BLaER1 (cell line): ENCODE data around the gene RPS3A.

ENCODE experiments used
- H3K27ac ChIP-seq: shearing (Covaris generic); formaldehyde crosslinking; 2 replicates; pipeline ENCODE4 v1.8.1; 2022
- H3K27me3 ChIP-seq: shearing (Covaris generic); formaldehyde crosslinking; 2 replicates; pipeline ENCODE4 v1.8.1; 2022
- H3K36me3 ChIP-seq: shearing (Covaris generic); formaldehyde crosslinking; 2 replicates; pipeline ENCODE4 v1.8.1; 2022
- H3K4me1 ChIP-seq: shearing (Covaris generic); formaldehyde crosslinking; 2 replicates; pipeline ENCODE4 v1.8.1; 2022
- H3K4me2 ChIP-seq: shearing (Covaris generic); formaldehyde crosslinking; 2 replicates; pipeline ENCODE4 v1.8.1; 2022
- H3K4me3 ChIP-seq: shearing (Covaris generic); formaldehyde crosslinking; 2 replicates; pipeline ENCODE4 v1.8.1; 2022
- H3K9ac ChIP-seq: shearing (Covaris generic); formaldehyde crosslinking; 2 replicates; pipeline ENCODE4 v1.8.1; 2022
- H3K9me3 ChIP-seq: shearing (Covaris generic); formaldehyde crosslinking; 2 replicates; pipeline ENCODE4 v1.8.1; 2022
- H4K20me1 ChIP-seq: shearing (Covaris generic); formaldehyde crosslinking; 2 replicates; pipeline ENCODE4 v1.8.1; 2022
- Cebpa-rat ChIP-seq: shearing (Covaris generic); IDR thresholded peaks from 2 replicates; pipeline ENCODE4 v1.8.1; 2022

RPS3A gene

GRCh38 chr4:151093203-151093602 is 6.2 kb upstream of the RPS3A start:
- TF ChIP-seq Cebpa-rat: no peak
- H3K4me1 ChIP-seq: peaks cover 2% of the 10 kb centered on the region; the same call in 1 of the 2 replicates
- H3K27me3 ChIP-seq: no peaks in the 10 kb centered on the region
- no peak overlapping the region for H3K4me3 ChIP-seq
- H3K9ac ChIP-seq: no peak overlapping the region
- H3K4me2 ChIP-seq: no peak overlapping the region
- H3K36me3 ChIP-seq: no peaks in the 10 kb centered on the region
- H3K27ac ChIP-seq: no peak overlapping the region
- H3K9me3 ChIP-seq: no peaks in the 10 kb centered on the region
- H4K20me1 ChIP-seq: no peaks in the 10 kb centered on the region

DNA sequence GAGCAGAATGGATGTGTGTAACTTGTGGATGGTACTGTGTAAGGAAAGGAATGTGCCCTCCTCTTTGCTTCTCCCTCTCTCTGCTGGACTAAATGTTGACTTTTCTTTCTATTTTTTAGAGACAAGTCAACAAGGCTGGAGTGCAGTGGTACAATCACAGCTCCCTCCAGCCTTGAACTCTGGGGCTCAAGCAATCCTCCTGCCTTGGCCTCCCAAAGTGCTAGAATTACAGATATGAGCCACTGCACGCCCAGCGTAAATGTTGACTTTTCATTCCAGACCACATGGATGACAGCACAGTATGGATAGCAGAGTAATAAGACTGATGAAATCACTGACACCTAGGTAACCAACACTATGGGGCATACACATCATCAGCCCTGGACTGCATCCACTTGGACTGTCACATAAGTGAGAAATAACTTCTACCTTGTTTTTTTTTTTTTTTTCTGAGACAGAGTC is 5.1 kb upstream of the RPS3A start:
- H3K9me3 ChIP-seq: no peaks in the 10 kb centered on the region

GRCh38 chr4:151095142-151095541 is 4.3 kb upstream of the RPS3A start:
- Histone ChIP-seq H3K27ac (no peak overlapping the region), H3K4me3 (no peak overlapping the region), H3K36me3 (no peaks in the 10 kb centered on the region), H3K9me3 (no peaks in the 10 kb centered on the region), H3K27me3 (no peaks in the 10 kb centered on the region), H3K9ac (no peak overlapping the region), H3K4me2 (no peak overlapping the region), H4K20me1 (peaks cover 6% of the 10 kb centered on the region), H3K4me1 (peaks cover 12% of the 10 kb centered on the region)
- no peak for TF ChIP-seq Cebpa-rat

More for the DNA sequence above, 5.1 kb upstream of the RPS3A start:
- Histone ChIP-seq H3K27me3 (no peaks in the 10 kb centered on the region), H3K4me1 (peaks cover 12% of the 10 kb centered on the region), H3K36me3 (no peaks in the 10 kb centered on the region), H4K20me1 (no peaks in the 10 kb centered on the region), H3K4me3 (no peak overlapping the region), H3K4me2 (no peak overlapping the region), H3K9ac (no peak overlapping the region), H3K27ac (no peak overlapping the region)
- TF ChIP-seq Cebpa-rat: no peak

DNA sequence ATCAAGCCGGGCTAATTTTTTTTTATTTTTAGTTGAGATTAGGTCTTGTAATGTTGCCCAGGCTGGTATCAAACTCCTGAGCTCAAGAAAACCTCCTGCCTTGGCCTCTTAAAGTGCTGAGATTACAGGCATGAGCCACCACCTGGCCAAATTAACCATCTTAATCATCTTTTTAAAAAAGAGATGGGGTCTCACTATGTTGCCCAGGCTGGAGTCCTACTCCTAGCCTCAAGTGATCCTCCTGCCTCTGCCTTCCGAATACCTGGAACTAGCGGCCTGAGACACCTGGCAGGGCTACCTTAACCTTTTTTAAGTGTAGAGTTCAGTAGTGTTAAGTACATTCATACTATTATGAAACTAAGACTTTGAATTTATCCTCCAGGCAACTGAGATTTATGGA is 1.7 kb upstream of the RPS3A start:
- Histone ChIP-seq H3K4me1 (peaks cover 32% of the 10 kb centered on the region), H3K9ac (no peak overlapping the region)

DNA sequence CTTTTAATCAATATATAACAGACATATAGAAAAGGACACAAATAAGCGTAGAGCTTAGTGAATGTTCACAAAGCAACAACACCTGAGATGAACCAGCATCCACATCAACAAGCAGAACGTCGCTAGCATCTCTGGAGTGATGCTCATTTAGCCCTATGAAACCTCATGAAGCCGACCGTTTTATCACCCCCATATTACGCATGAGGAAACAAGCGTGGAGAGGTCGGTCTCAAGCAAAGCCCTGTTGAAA is 524 bp upstream of the RPS3A start:
- H3K27ac ChIP-seq: peak overlapping the region; percentile 60
- no peak for TF ChIP-seq Cebpa-rat
- H3K4me1 ChIP-seq: peaks cover 37% of the 10 kb centered on the region
- peaks cover 36% of the 10 kb centered on the region for H3K36me3 ChIP-seq
- H3K9me3 ChIP-seq: no peaks in the 10 kb centered on the region
- H4K20me1 ChIP-seq: peaks cover 43% of the 10 kb centered on the region
- H3K27me3 ChIP-seq: no peaks in the 10 kb centered on the region
- H3K4me3 ChIP-seq: peak overlapping the region; percentile 93
- H3K9ac ChIP-seq: peak overlapping the region; percentile 60; the same call in 1 of the 2 replicates
- H3K4me2 ChIP-seq: peak overlapping the region; percentile 85

More for the DNA sequence above, 1.7 kb upstream of the RPS3A start:
- no peaks in the 10 kb centered on the region for H3K27me3 ChIP-seq
- peaks cover 25% of the 10 kb centered on the region for H3K36me3 ChIP-seq
- no peak for TF ChIP-seq Cebpa-rat
- no peaks in the 10 kb centered on the region for H3K9me3 ChIP-seq
- no peak overlapping the region for H3K4me2 ChIP-seq
- no peak overlapping the region for H3K27ac ChIP-seq
- peaks cover 32% of the 10 kb centered on the region for H4K20me1 ChIP-seq
- no peak overlapping the region for H3K4me3 ChIP-seq

GRCh38 chr4:151099976-151100417 is 569 bp downstream of the RPS3A start:
- peak overlapping the region; percentile 93 for H3K4me3 ChIP-seq
- peak overlapping the region; percentile 99 for H3K9ac ChIP-seq
- no peaks in the 10 kb centered on the region for H3K27me3 ChIP-seq
- H3K4me1 ChIP-seq: peaks cover 37% of the 10 kb centered on the region
- H3K9me3 ChIP-seq: no peaks in the 10 kb centered on the region
- peak overlapping the region; percentile 85 for H3K4me2 ChIP-seq
- H3K36me3 ChIP-seq: peaks cover 47% of the 10 kb centered on the region
- peak overlapping the region; percentile 96 for H3K27ac ChIP-seq
- no peak for TF ChIP-seq Cebpa-rat
- H4K20me1 ChIP-seq: peaks cover 54% of the 10 kb centered on the region

DNA sequence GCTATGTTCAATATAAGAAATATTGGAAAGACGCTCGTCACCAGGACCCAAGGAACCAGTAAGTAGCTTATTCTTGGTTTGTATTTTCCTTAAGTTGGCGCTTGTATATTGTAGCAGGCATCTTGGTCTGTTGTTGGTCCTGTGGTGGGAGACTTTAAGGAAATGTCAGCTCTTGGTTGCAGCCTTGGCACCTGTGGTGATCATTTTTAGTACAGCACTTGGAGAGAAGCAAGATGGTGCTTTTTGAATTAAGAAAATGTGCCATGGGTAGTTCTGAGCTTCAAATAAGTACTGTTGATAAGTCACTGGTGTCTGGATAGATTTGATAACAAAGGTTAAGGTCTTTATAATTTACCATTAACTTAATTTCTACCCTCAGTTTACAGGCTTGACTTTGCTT is 1.1 kb downstream of the RPS3A start:
- Histone ChIP-seq H3K4me3 (peak overlapping the region; percentile 93), H3K9me3 (no peaks in the 10 kb centered on the region), H3K4me2 (peak overlapping the region; percentile 85), H3K27ac (peak overlapping the region; percentile 96), H4K20me1 (peaks cover 60% of the 10 kb centered on the region), H3K9ac (peak overlapping the region; percentile 99), H3K27me3 (no peaks in the 10 kb centered on the region), H3K4me1 (peaks cover 37% of the 10 kb centered on the region), H3K36me3 (peaks cover 52% of the 10 kb centered on the region)
- TF ChIP-seq Cebpa-rat: no peak

GRCh38 chr4:151103758-151104157 is 4.3 kb downstream of the RPS3A start:
- Histone ChIP-seq H3K9me3 (no peaks in the 10 kb centered on the region), H3K36me3 (peaks cover 85% of the 10 kb centered on the region), H3K4me1 (peaks cover 29% of the 10 kb centered on the region), H3K4me3 (no peak overlapping the region), H3K4me2 (no peak overlapping the region), H3K27me3 (no peaks in the 10 kb centered on the region), H3K9ac (no peak overlapping the region), H3K27ac (no peak overlapping the region), H4K20me1 (peaks cover 92% of the 10 kb centered on the region)
- no peak for TF ChIP-seq Cebpa-rat

DNA sequence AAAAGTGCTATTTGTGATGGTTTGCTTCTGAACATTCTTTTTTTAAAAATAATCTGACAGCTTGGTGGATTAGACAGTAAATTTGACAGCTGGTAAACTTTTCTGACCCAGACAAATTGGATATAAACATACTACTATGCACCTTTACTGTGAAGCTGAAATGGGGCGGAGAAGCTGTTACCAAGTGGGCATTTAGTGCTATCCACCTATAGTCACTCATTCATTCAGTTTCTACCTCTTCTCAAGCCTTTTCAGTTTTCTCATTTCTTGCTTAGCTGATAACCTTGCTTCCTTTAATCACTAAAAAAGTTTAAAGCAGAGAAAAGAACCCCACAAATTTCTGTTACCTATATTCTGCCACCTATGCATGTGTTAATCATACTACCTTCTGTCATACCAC is 5.2 kb downstream of the RPS3A start:
- Histone ChIP-seq H4K20me1 (peaks cover 92% of the 10 kb centered on the region), H3K9me3 (no peaks in the 10 kb centered on the region), H3K4me1 (peaks cover 26% of the 10 kb centered on the region), H3K27me3 (no peaks in the 10 kb centered on the region), H3K9ac (no peak overlapping the region), H3K36me3 (peaks cover 86% of the 10 kb centered on the region), H3K4me3 (no peak overlapping the region), H3K27ac (no peak overlapping the region), H3K4me2 (no peak overlapping the region)
- TF ChIP-seq Cebpa-rat: no peak

DNA sequence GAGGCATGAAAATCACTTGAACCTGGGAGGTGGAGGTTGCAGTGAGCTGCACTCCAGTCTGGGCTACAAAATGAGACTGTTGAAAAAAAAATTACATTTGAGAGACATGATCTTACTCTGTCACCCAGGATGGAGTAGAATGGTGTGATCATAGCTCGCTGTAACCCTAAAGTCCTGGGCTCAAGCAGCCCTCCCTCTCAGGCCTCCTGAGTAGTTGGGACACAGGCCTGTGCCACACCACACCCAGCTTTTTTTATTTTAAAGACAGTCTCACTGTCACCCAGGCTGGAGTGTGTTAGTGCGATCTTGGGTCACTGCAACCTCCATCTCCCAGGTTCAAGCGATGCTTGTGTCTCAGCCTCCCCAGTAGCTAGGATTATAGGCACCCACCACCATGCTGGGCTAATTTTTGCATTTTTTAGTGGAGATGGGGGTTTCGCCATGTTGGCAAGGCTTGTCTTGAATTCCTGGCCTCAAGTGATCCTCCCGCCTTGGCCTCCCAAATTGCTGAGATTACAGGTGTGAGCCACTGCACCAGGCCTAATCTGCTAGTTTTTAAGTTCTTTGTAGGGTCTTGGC is 6.1 kb downstream of the RPS3A start:
- H3K4me3 ChIP-seq: no peak overlapping the region
- peaks cover 83% of the 10 kb centered on the region for H4K20me1 ChIP-seq
- no peaks in the 10 kb centered on the region for H3K27me3 ChIP-seq
- peaks cover 26% of the 10 kb centered on the region for H3K4me1 ChIP-seq
- no peak for TF ChIP-seq Cebpa-rat
- no peak overlapping the region for H3K9ac ChIP-seq
- H3K36me3 ChIP-seq: peaks cover 87% of the 10 kb centered on the region
- H3K4me2 ChIP-seq: no peak overlapping the region
- no peaks in the 10 kb centered on the region for H3K9me3 ChIP-seq
- no peak overlapping the region for H3K27ac ChIP-seq

GRCh38 chr4:151107063-151107462 is 7.6 kb downstream of the RPS3A start:
- Histone ChIP-seq H3K4me2 (no peak overlapping the region), H3K9ac (no peak overlapping the region), H3K9me3 (no peaks in the 10 kb centered on the region), H4K20me1 (peaks cover 68% of the 10 kb centered on the region), H3K4me1 (0 out of 2 replicates have a peak, but pooled peaks cover 12% of the 10 kb centered on the region), H3K27me3 (no peaks in the 10 kb centered on the region), H3K27ac (no peak overlapping the region), H3K36me3 (peaks cover 81% of the 10 kb centered on the region), H3K4me3 (no peak overlapping the region)
- TF ChIP-seq Cebpa-rat: no peak
